ENCODE results near the gene RHOT2. TPM values are rescaled to one million over a fixed set of nuclear protein-coding genes. Genes with fewer than 3 reads are reported as not detected.
A peak's percentile ranks its signal among the peaks of the same experiment; 100 is the strongest.

Gene RHOT2
- total RNA-seq, 1 donor from 2014 or later = 163 TPM

DNA sequence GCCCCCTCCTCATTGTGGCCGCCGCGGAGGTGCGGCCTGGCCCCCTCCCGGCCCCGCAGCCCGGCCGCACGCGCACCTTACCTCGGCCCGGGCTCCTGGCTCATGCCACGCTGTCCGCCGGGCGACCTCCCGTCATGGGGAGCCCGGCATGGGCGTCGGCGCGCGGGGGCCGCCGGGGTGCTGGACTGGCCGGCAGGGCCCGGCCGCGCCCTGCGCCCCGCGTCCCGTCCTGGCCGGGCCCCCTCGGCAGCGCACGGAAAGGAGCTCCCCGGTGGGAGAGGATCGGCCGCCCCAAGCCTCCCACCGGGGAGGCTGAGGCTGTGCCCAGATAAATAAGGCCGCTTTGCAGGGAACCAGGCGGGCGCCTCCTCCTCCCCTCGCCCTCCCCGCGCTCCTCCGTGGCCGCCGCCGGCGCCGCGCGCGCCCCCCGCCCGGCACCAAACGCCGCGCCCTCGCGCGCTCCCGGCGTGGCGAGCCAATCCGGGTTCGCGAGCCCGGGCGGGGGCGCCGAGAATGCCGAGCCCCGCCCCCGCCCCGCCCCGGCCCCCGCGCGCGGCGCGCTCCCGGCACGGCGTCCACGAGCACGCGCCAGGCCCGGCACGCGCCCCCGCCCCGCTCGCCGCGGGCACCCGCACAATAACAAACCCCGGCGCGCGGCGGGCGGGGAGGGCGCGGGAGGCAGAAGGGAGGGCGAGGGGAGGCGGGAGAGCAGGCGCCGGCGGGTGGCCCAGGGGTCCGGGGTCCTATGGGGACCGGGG, 37.7 kb downstream of the RHOT2 start, which contains the start of gene FBXL16:
TSS of gene FBXL16 (minus strand) at position 371 of the 758 bp plus-strand sequence. CDS start 8,396 bp downstream, outside the sequence.
- H3K4me1 Mint-ChIP-seq (ENCODE audit: unreplicated experiment) = no peaks in the 10 kb centered on the region
- peaks cover 76% of the 10 kb centered on the region for H3K27me3 Mint-ChIP-seq
- no peaks in the 10 kb centered on the region for H3K36me3 Mint-ChIP-seq
- H3K9me3 Mint-ChIP-seq = no peaks in the 10 kb centered on the region
- peak within 1 kb of the TSS; percentile 71 for H3K4me3 Mint-ChIP-seq
- no peak within 1 kb of the TSS for H3K27ac Mint-ChIP-seq
- TF ChIP-seq, protein P1, sequence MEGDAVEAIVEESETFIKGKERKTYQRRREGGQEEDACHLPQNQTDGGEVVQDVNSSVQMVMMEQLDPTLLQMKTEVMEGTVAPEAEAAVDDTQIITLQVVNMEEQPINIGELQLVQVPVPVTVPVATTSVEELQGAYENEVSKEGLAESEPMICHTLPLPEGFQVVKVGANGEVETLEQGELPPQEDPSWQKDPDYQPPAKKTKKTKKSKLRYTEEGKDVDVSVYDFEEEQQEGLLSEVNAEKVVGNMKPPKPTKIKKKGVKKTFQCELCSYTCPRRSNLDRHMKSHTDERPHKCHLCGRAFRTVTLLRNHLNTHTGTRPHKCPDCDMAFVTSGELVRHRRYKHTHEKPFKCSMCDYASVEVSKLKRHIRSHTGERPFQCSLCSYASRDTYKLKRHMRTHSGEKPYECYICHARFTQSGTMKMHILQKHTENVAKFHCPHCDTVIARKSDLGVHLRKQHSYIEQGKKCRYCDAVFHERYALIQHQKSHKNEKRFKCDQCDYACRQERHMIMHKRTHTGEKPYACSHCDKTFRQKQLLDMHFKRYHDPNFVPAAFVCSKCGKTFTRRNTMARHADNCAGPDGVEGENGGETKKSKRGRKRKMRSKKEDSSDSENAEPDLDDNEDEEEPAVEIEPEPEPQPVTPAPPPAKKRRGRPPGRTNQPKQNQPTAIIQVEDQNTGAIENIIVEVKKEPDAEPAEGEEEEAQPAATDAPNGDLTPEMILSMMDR (conservative IDR thresholded peaks at IDR 0.05) = no peak
- DNase-seq (ENCODE audit: extremely low spot score, unreplicated experiment) = no peak

DNA sequence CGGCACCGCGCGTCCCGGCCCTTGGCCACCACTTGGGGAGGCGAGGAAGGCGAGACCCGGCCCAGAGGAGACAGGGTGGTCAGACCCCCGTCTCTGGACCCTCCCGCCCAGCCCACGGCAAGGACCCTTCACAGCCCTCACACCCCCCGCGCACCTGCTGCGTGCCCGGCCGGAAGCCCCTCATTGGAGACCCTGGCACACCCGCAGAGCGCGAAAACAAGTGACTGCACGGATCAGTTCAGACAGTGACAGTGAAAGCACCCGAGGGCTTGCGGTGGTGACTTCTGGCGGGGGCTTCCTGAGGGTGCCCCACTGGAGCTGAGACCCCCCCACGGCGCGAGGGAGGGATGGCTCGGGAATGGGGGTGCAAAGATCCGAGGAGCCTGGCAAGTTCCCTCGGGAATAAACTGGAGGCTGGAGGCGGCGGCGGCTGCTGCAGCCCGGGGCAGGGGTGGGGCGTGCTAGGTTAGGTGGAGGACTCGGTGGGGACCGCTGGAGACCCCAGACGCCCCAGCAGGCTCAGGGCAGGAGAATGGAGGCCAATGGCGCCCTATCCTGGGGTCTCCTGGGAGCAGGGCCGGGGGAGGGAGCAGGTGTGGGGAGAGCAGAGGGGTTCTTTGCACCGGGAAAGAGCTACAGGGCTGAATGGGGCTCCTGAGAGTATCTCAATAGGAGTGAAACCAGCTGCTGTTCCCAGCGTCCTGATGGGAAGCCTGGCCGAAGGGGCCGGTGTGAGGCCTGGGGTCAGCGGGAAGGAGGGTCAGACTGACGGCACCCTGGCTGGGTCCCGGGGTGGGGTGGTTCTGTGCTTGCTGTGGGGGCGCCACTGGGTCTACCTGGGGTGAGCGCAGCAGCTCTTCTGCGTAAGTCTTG, 38.5 kb downstream of the RHOT2 start:
- Mint-ChIP-seq H3K36me3 (no peaks in the 10 kb centered on the region), H3K27me3 (peaks cover 75% of the 10 kb centered on the region), H3K27ac (no peak overlapping the region), H3K9me3 (no peaks in the 10 kb centered on the region), H3K4me1 (ENCODE audit: unreplicated experiment) (no peaks in the 10 kb centered on the region), H3K4me3 (peak overlapping the region; percentile 71)
- DNase-seq (ENCODE audit: extremely low spot score, unreplicated experiment) = no peak
- TF ChIP-seq, protein P1 (conservative IDR thresholded peaks at IDR 0.05) = no peak

DNA sequence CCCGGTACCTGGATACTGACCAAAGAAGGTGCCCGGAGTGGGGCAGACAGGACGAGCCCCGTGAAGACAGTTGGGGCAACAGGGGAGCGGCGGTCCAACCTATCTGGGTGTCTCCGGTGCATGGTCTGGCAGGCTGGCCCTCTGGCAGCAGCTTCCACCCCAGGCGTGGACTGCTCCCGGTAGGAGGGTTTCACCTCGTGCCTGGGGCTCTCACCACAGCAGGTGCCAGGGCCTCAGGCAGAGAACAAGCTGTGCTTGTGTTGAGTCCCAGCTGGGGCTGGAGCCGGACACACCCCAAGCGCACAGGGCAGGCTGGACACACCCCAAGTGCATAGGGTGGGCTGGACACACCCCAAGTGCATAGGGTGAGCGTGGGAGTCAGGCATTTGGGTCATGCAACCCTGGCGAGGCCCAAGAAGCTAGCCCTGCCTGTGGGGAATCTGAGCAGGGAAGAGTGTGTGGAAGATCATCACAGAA, 39.2 kb downstream of the RHOT2 start:
- DNase-seq (ENCODE audit: extremely low spot score, unreplicated experiment) = no peak
- no peaks in the 10 kb centered on the region for H3K4me1 Mint-ChIP-seq (ENCODE audit: unreplicated experiment)
- no peak overlapping the region for H3K27ac Mint-ChIP-seq
- TF ChIP-seq, protein P1 (conservative IDR thresholded peaks at IDR 0.05) = no peak
- H3K36me3 Mint-ChIP-seq = no peaks in the 10 kb centered on the region
- no peak overlapping the region for H3K4me3 Mint-ChIP-seq
- no peaks in the 10 kb centered on the region for H3K9me3 Mint-ChIP-seq
- peaks cover 68% of the 10 kb centered on the region for H3K27me3 Mint-ChIP-seq

DNA sequence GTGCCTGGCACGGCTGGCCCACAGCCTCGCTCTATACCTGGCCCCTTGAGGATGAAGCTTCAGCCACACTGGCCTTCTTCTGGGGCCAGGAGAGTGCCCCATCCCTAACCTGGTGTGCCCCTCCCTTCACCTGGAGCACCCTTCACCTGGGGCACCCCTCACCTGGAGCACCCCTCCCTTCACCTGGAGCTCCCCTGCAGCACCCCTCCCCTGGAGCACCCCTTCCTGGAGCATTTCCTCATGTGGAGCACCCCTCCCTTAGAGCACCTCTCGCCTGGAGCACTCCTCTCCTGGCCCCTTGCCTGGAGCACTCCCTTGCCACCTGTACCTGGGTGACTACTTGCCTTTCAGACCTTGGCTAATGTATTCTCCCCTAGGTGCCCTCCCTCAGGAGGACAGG, 40.1 kb downstream of the RHOT2 start:
- Mint-ChIP-seq H3K36me3 (no peaks in the 10 kb centered on the region), H3K9me3 (no peaks in the 10 kb centered on the region), H3K4me3 (peak overlapping the region; percentile 41), H3K4me1 (ENCODE audit: unreplicated experiment) (peaks cover 4% of the 10 kb centered on the region), H3K27me3 (peaks cover 64% of the 10 kb centered on the region), H3K27ac (no peak overlapping the region)
- DNase-seq (ENCODE audit: extremely low spot score, unreplicated experiment) = no peak
- TF ChIP-seq, protein P1 (conservative IDR thresholded peaks at IDR 0.05) = no peak

DNA sequence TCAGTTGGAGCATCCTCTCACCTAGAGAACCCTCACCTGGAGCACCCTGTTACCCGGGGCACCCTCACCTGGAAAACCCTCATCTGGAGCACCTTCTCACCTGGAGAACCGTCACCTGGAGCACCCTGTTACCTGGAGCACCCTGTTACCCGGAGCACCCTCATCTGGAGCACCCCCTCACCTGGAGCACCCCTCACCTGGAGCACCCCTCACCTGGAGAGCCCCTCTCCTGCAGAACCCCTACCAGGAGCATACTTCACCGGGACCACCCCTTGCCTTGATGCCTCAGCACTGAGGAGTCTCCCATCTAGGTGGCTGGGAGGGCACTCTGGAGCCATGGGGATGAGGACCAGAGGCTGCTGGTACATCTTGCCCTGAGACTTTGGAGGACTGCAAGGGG, 41.0 kb downstream of the RHOT2 start:
- Mint-ChIP-seq H3K27ac (no peak overlapping the region), H3K4me3 (no peak overlapping the region), H3K36me3 (no peaks in the 10 kb centered on the region), H3K4me1 (ENCODE audit: unreplicated experiment) (peaks cover 4% of the 10 kb centered on the region), H3K9me3 (no peaks in the 10 kb centered on the region), H3K27me3 (peaks cover 55% of the 10 kb centered on the region)
- TF ChIP-seq, protein P1 (conservative IDR thresholded peaks at IDR 0.05) = no peak
- no peak for DNase-seq (ENCODE audit: extremely low spot score, unreplicated experiment)
